H1 (cell line): ENCODE data around the gene FASTK. TPM values are rescaled to one million over a fixed set of nuclear protein-coding genes. Genes with fewer than 3 reads are reported as not detected.

Source experiments
- CREB1 ChIP-seq: IDR thresholded peaks from 2 replicates; pipeline ENCODE4 v1.6.1; 2012; ENCODE audit warnings: inconsistent platforms
- TAF7 ChIP-seq: optimal IDR thresholded peaks from 2 replicates; pipeline ENCODE3; 2011; ENCODE audit warnings: low read depth, mild to moderate bottlenecking, inconsistent platforms, low read length, moderate library complexity, borderline replicate concordance
- polyA plus RNA-seq, 7 experiments: library from polyadenylated mRNA; depleted of rRNA in 3 of 7; stranded (reverse) in 5 of 7; unstranded in 2 of 7; fragments of >200 nt in 5 of 7; fragments of 200-250 nt in 2 of 7; gene quantifications; 1 replicate in 5 of 7; 2 replicates in 1 of 7; 4 replicates in 1 of 7; pipeline versions ENCODE4 v1.2.1 to v1.2.3, GENCODE V29; 2011 to 2013; ENCODE audit warnings: missing spikeins in 2 of 7, mixed read lengths in 2 of 7
- total RNA-seq: library from RNA; stranded (reverse); fragmentation: NEBNext Ultra II Directional; extraction: Animal tissue kit (Norgen Biotek cat#: 25700); gene quantifications from 2 replicates; pipeline ENCODE4 v1.2.1, GENCODE V29; 2021
- TF ChIP-seq, protein P1 (sequence below), 3 experiments: IDR thresholded peaks; 1 replicate in 2 of 3; 2 replicates in 1 of 3; pipeline versions ENCODE4 v1.5.1 to v1.6.1; 2011; ENCODE audit warnings: low read length in 3 of 3, mild to moderate bottlenecking in 3 of 3, inconsistent platforms in 2 of 3, low read depth in 1 of 3, moderate library complexity in 1 of 3; ENCODE audit not compliant: insufficient read depth in 1 of 3; ENCODE audit errors: control extremely low read depth in 1 of 3

Gene FASTK
- total and polyA plus RNA-seq, 2 of the 8 experiments (the other 6 are each of a cell fraction or from before 2014, with no cell fraction given), result 39.4 to 84.0 TPM

DNA sequence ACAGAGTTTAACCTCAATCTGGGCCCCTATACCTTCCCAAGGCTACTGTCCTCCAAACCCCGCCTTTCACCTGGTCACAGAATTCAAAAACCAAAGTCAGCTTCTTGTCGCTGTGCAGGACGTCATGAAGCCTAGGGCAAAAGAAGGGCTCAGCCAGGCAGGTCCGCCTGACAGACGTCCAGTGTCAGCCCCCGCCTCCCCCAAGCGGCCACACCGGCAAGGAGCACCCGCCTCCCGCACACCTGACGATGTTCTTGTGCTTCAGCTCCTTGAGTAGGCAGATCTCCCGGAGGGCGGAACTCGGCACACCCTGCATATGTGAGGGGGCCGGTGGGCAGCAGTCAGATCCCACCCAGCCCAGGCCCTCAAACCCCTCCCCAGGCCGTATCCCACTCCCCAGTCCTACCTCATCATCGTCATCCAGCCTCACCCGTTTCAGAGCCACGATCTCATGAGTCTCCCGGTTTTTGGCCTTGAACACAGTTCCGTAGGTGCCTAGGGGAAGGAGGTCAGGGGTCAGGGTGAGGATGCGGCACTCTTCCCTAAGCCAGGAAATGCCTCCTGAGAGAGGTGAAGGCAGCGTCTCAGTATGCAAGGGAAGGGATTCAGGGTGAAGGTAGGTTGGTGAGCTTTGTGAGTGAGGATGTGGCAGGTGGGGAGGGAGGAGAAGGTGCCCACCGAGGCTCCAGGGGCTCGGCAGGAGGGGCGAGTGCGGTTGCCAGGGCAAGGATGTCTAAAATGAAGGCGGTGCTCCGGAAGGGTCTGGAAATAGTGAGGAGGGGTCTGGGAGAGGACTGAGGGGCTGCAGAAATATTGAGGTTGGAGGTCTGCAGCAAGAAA, 23.7 kb downstream of the FASTK start (continued):
- TF ChIP-seq, protein P1, sequence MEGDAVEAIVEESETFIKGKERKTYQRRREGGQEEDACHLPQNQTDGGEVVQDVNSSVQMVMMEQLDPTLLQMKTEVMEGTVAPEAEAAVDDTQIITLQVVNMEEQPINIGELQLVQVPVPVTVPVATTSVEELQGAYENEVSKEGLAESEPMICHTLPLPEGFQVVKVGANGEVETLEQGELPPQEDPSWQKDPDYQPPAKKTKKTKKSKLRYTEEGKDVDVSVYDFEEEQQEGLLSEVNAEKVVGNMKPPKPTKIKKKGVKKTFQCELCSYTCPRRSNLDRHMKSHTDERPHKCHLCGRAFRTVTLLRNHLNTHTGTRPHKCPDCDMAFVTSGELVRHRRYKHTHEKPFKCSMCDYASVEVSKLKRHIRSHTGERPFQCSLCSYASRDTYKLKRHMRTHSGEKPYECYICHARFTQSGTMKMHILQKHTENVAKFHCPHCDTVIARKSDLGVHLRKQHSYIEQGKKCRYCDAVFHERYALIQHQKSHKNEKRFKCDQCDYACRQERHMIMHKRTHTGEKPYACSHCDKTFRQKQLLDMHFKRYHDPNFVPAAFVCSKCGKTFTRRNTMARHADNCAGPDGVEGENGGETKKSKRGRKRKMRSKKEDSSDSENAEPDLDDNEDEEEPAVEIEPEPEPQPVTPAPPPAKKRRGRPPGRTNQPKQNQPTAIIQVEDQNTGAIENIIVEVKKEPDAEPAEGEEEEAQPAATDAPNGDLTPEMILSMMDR (IDR thresholded peaks at IDR 0.05; ENCODE audit: control extremely low read depth in 1 of 3, insufficient read depth in 1 of 3, low read depth in 1 of 3, low read length in 3 of 3), result peak in 2 of 3 experiments; percentile 23 to 33; a peak in 2 of 4 replicates
- TF ChIP-seq TAF7 (no peak), CREB1 (0 out of 2 replicates have a peak, but pooled peaks have one; percentile 20)
